ENCODE results near the gene PMIS2.
"Not testable (repeated sequence)": the region's sequence is repeated elsewhere in the genome, so short reads cannot be mapped to it uniquely, and the experiment has no call there.

The PMIS2 gene

GRCh38 chr19:35590875-35591274 is 4.9 kb downstream of the PMIS2 start:
- DNase-seq (ENCODE audit: low read depth in 2 of 2): no peak

- DNase-seq (ENCODE audit: low read depth in 2 of 2): no peak
These were observed 6.3 kb downstream of the PMIS2 start for GRCh38 chr19:35592226-35592625.

- DNase-seq (ENCODE audit: low read depth in 2 of 2): not testable (repeated sequence)
These were observed 9.1 kb downstream of the PMIS2 start for GRCh38 chr19:35595026-35595425.

GRCh38 chr19:35595928-35596327 is 10.0 kb downstream of the PMIS2 start:
- DNase-seq (ENCODE audit: low read depth in 2 of 2): no peak

- DNase-seq (ENCODE audit: low read depth in 2 of 2): no peak
These were observed 10.5 kb downstream of the PMIS2 start for GRCh38 chr19:35596366-35596999.

GRCh38 chr19:35601971-35602370 is 16.0 kb downstream of the PMIS2 start:
- no peak for DNase-seq (ENCODE audit: low read depth in 2 of 2)

- DNase-seq (ENCODE audit: low read depth in 2 of 2): not testable (repeated sequence)
These were observed 18.5 kb downstream of the PMIS2 start for GRCh38 chr19:35604436-35604835.

- DNase-seq (ENCODE audit: low read depth in 2 of 2): not testable (repeated sequence)
These were observed 21.2 kb downstream of the PMIS2 start for GRCh38 chr19:35607170-35607569.

GRCh38 chr19:35607661-35608060 is 21.7 kb downstream of the PMIS2 start:
- no peak for DNase-seq (ENCODE audit: low read depth in 2 of 2)

- DNase-seq (ENCODE audit: low read depth in 2 of 2): no peak
These were observed 22.3 kb downstream of the PMIS2 start for GRCh38 chr19:35608251-35608650.

GRCh38 chr19:35609851-35610353 is 23.9 kb downstream of the PMIS2 start:
- no peak for DNase-seq (ENCODE audit: low read depth in 2 of 2)

- DNase-seq (ENCODE audit: low read depth in 2 of 2): no peak
These were observed 26.2 kb downstream of the PMIS2 start for GRCh38 chr19:35612224-35612558.

- DNase-seq (ENCODE audit: low read depth in 2 of 2): peak; percentile 85 to 91
These were observed 26.8 kb downstream of the PMIS2 start, which contains the start of gene HAUS5 for GRCh38 chr19:35612559-35613321. TSS of gene HAUS5 (plus strand) at chr19:35612735. CDS start at chr19:35612795, 60 bp downstream.

GRCh38 chr19:35613574-35613973 is 27.6 kb downstream of the PMIS2 start:
- no peak for DNase-seq (ENCODE audit: low read depth in 2 of 2)

GRCh38 chr19:35615036-35615435 is 29.1 kb downstream of the PMIS2 start:
- no peak for DNase-seq (ENCODE audit: low read depth in 2 of 2)

GRCh38 chr19:35618857-35619256 is 32.9 kb downstream of the PMIS2 start:
- no peak for DNase-seq (ENCODE audit: low read depth in 2 of 2)

GRCh38 chr19:35619290-35619923 is 33.4 kb downstream of the PMIS2 start:
- no peak for DNase-seq (ENCODE audit: low read depth in 2 of 2)

- DNase-seq (ENCODE audit: low read depth in 2 of 2): no peak
These were observed 34.0 kb downstream of the PMIS2 start for GRCh38 chr19:35620001-35620400.

- DNase-seq (ENCODE audit: low read depth in 2 of 2): no peak
These were observed 35.7 kb downstream of the PMIS2 start for GRCh38 chr19:35621708-35622107.

- DNase-seq (ENCODE audit: low read depth in 2 of 2): no peak
These were observed 36.8 kb downstream of the PMIS2 start for GRCh38 chr19:35622750-35623149.

- DNase-seq (ENCODE audit: low read depth in 2 of 2): no peak
These were observed 37.5 kb downstream of the PMIS2 start for GRCh38 chr19:35623327-35624010.

- DNase-seq (ENCODE audit: low read depth in 2 of 2): no peak
These were observed 42.2 kb downstream of the PMIS2 start for GRCh38 chr19:35628264-35628564.

Measured in stimulated activated CD8-positive, alpha-beta memory T cell treated with anti-CD3 and anti-CD28 coated beads, Interleukin-15, amount 100 ng/mL, for 4 hours (primary cell).